GM19328 (cell line): Measurements from ENCODE around the gene KLHL24.
"Not testable (repeated sequence)": the region's sequence is repeated elsewhere in the genome, so short reads cannot be mapped to it uniquely, and the experiment has no call there.

Experiments used
- ATAC-seq: cut with Tn5 transposase; IDR thresholded peaks from one replicate; pipeline ENCODE4 v1.9.1; 2021; ENCODE audit warnings: mild to moderate bottlenecking, moderate library complexity; ENCODE audit not compliant: unreplicated experiment

KLHL24 gene

DNA sequence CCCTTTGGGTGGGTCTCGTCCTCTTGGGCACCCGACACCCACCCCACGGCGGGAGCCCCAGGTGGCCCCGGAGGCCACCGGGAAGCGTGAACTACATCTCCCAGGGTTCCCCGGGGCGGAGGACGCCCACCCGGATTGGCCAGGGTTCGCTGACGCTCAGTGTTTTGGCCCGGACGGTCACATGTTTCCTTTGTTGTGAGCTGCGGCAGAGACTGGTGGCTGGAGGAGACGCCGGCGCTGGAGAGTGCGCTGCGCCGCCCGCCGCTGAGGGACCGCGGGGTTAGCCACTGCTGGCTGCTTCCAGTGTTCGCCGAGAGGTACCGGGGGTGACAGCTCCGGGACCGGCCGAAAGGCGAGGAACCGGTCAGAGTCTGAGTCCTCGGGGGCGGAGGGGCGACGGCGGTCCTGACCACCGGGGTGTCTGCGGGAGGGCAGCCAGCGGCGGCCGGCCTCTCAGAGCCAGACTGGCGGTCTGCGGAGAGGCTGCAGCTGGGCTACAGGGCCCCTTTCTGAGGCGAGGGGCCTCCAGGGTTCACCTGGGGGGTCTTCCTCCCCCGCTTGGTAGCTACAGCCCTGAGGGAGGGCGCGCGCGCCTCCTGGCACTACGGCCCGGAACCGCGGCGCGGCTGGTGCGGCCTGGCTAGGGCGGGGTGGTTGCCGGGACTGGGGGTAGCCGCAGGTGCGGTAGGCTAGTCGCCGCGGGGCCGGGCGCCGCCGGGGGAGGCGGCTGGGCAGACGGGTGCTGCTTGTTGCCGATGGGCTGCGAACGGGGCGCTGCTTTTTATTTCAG is at the start of gene KLHL24:
Gene KLHL24 (plus strand): TSS at position 193 of the 790 bp plus-strand sequence. CDS start 14,734 bp downstream, outside the sequence.
- ATAC-seq, result peak; percentile 82

GRCh38 chr3:183586477-183586876 is 48.9 kb upstream of the KLHL24 start:
- ATAC-seq, result no peak

DNA sequence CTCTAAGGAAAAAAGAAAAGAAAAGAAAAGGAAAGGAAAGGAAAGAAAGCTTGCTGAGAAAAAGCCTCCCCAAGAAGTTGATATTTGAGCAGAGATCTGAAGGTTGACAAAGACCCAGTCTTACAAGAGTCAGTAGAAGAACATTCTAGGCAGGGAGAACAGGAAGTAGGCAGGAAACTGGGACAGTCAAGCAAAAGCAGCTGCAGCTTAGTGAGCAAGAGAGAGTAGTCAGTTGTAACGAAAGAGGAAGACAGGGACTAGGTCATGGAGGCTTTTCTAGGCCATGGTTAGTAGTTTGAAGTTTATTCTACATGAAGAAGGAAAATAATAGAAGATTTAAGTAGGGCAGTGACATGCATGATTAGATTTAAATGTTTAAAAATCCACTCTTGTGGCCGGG is 48.1 kb upstream of the KLHL24 start:
- ATAC-seq, result no peak

GRCh38 chr3:183590442-183590841 is 45.0 kb upstream of the KLHL24 start:
- no peak for ATAC-seq

DNA sequence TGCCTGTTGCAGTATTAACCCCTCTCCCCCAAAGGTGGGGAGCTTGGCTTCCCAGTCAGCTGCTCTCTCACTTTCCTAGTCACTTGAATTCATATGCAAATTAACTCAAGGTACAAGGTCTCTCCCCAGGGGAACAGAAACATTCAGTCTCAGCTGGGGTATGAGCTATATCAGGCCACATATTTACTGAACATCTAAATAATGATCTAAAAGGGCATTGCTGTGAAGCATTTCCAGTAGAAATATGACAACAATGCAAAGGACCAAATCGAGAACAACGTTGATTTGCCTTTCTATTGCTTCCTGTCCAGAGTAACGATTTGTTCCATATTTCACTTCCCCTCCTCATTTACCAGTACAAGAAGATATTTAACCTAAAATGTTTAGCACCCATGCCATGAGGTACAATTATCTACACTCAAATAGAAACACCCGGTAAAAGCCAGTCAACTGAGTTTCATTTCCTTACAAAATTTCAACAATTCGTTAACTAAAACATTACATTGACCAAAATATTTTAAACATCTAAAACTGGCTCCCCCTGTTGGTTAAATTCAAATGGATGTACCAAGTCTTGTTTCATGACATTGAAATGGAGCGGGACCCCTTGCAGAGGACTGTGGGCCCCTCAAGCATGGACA is 43.4 kb upstream of the KLHL24 start:
- ATAC-seq, result peak; percentile 86

DNA sequence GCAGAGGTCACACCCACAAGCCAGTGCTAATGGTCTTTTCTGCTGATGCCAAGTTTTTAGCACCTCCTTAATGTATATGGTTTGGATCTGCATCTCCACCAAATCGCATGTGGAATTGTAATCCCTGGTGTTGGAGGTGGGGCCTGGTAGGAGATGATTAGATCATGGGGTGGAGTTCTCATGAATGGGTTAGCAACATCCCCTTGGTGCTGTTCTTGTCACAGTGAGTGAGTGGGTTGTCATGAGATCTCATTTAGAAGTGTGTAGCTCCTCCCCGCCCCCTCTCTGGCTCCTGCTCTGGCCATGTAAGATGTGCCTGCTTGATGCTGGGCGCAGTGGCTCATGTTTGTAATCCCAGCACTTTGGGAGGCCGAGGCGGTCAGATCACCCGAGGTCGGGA is 42.6 kb upstream of the KLHL24 start:
- ATAC-seq, result no peak

GRCh38 chr3:183594636-183595035 is 40.8 kb upstream of the KLHL24 start:
- no peak for ATAC-seq

DNA sequence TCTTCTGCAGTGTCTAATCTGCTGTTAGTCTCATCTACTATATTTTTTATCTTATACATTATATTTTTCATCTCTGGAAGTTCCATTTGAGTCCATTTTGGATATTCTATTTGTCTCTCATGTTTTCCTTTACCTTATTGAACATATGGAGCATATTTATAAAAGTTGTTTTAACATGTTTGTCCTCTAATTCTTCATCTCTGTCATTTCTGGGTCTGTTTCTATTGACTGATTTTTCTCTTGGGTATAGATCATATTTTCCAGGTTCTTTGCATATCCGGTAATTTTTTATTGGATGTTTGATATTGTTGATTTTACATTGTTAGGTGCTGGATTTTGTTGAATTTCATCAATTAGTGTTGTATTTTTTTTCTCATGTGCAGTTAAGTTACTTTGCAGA is 37.5 kb upstream of the KLHL24 start:
- no peak for ATAC-seq

- ATAC-seq, result not testable (repeated sequence)
Measured at GRCh38 chr3:183611326-183611725, 24.1 kb upstream of the KLHL24 start.

DNA sequence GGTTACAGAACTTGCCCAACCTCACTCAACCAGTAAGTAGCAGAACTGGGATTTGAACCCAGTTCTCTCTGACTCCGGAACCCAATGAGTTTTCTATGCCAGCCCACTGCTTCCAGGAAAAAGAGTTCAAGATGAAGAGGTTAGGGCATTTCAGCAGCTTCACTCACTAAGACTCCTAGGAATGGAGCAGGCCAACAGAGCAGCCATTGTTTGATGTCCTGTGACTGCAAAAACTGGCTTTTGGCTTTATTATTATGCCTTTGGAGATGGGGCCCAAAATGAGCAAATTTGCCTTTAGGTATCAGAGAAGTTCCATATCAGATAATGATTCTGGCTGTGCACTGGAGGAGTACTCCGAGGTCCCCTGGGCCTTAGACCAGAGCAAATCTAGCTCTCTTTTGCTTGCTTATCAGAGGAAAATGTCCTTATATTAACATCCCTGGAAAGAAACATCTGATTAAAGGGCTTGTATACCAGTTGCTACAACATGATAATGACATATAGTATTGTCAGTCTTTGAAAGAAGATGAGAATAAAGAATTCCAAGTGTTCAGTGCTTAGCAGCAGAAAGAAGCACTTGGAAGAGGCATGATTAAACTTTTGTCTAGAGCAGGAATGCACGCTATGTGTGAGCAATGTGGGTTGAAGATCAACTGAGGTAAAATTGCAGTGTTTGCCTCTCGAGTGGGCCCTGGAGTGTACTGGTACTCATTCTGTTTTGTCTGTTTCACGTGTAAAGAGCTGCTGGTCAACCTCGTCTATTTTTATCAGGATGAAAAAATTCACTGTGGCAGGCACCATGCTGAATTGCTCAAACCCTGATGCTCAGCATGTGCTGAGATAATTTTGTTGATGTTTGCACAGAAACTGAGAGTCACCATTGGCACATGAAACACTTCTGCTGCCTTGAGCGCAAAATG is 21.8 kb upstream of the KLHL24 start:
- ATAC-seq, result no peak

DNA sequence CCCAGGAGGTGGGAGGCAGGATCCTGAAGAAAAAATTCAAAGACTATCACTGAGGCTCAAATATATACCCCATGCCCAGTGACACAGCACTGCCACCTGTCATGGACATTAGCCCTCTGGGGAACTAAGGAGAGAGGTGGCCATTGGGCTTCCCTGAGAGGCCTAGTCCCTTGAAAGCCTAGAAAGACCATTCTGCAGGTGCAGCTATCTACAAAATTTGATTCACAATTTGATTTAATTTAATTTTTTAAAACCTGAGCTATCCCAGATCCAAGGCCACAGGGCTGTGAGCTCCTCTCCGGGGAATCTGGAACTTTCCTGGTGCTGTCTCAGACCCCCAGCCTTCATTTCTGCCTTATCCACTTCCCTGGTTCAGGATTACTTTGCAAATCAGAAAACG is 16.9 kb upstream of the KLHL24 start:
- no peak for ATAC-seq

- no peak for ATAC-seq
Measured at GRCh38 chr3:183619010-183619409, 16.4 kb upstream of the KLHL24 start.

DNA sequence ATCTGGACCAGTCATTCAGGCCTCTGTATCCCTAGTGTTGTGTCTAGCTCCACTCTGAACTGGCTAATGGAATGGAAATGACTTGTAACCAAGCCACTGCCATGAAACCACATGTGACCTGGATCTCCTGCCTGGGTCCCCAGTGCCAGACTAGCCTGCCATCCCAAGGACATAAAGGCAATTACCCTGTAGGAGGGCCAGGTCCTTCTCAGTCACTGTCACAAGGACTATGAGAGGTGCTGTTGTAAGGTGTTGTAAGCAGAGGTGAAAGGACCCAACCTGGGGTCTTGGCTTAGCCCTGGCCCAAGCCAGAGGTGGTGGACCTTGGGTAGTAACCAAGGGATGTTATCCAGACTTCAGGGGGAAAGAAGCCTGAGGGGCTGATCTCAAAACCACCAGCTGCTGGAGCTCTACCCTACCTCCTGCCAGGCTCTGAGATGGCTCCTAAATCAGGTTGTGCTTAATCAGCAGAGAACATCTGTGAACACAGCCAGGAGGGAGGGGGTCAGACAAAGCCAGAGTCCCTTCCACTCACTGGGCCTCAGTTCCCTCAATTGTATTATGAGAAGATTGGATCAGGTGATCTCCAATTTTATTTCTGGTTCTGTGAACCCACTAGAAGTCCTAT is 15.7 kb upstream of the KLHL24 start:
- no peak for ATAC-seq

DNA sequence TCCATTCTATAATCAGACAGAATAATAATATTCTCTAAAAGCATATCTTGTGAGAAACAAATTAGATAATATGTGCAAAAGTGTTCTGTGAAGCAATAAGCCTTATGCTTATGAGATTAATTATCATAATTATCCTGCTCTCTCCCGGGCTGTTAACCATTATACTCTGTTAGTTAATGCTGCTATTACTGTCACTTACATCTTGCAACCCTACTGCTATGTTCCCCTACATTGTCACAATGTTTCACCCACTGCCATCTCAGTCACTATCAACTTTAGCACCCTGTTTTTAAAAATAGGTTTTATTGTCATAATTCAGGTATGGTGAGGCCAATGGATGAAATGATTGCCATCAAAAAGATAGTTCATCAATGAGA is 15.2 kb upstream of the KLHL24 start:
- ATAC-seq, result no peak

GRCh38 chr3:183622473-183622872 is 12.9 kb upstream of the KLHL24 start:
- not testable (repeated sequence) for ATAC-seq

- no peak for ATAC-seq
Measured at GRCh38 chr3:183626877-183627594, 8.4 kb upstream of the KLHL24 start.

DNA sequence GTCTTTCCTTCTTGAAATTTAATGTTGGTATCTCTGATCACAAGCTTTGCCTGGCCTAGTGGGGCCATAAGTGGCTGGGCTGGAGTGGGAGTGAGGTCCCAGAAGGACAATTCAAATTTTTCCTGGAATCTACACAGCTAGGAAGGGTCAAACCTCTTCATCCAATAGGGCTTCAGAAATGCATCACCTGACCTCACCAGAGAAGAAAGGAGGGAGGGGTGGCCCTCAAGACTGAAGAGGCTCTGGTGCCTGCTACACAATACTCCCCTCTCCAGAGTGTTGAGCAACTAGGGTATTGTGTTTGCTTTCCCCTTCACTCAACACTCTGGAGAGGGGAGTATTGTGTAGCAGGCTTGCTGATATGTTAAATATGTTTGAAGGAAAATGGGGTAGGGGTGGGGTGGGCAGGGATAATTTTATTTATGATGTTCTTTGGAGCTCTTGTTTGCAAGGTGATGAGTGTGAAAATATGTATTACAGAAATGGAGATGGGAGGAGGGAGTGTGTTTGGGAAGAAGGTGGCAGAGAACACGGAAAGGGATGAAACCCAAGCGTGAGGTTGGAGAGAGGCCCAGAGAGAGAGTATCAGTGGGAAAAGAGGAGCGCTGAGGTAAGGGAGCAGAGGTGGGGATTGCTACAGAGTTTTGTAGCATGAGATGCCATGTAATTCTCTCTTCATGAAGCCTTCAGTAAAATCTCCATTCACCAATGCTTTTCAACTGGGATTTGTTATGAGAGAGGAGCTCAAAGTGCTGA is 5.7 kb upstream of the KLHL24 start:
- no peak for ATAC-seq

DNA sequence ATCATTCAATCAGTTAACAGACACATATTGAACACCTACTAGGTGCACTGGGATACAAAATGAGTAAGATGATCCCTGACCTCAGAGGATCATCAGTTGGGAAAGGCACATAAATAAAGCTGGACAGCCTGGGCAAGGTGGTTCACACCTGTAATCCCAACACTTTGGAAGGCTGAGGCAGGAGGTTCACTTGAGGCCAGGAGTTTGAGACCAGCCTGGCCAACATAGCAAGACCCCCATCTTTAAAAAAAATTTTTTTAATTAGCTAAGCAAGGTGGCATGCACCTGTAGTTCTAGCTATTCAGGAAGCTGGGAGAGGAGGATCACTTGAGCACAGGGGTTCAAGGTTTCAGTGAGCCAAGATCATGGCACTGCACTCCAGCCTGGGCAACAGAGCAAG is 3.7 kb upstream of the KLHL24 start:
- no peak for ATAC-seq

DNA sequence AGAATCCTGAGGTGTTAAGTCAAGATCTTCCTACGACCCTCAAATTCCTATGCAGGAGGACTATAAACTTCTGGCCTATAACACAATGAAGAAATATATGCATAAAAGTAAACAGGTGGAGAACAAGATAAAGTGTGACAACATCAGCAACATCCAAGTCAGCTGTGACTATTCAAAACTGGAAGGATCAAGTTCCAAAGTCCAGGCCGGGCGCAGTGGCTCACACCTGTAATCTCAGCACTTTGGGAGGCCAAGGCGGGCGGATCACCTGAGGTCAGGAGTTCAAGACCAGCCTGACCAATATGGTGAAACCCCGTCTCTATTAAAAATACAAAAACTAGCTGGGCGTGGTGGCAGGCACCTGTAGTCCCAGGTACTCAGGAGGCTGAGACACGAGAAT is 2.7 kb upstream of the KLHL24 start:
- ATAC-seq, result not testable (repeated sequence)

GRCh38 chr3:183634707-183635106 is 716 bp upstream of the KLHL24 start:
- ATAC-seq, result no peak
